NCI-H1694 treated with DMSO at 0.1 percent for 48 hours (cell line): ENCODE measurements around the gene PDZRN3.

Experiments used
- DNase-seq: peaks from one replicate; lab custom pipeline; 2025; lab: John Stamatoyannopoulos, UW

PDZRN3 gene

GRCh38 chr3:73415118-73415517 is 209.6 kb downstream of the PDZRN3 start:
- no peak for DNase-seq

GRCh38 chr3:73413619-73414018 is 211.1 kb downstream of the PDZRN3 start:
- DNase-seq, result no peak

GRCh38 chr3:73411993-73412392 is 212.7 kb downstream of the PDZRN3 start:
- no peak for DNase-seq

GRCh38 chr3:73411545-73411944 is 213.2 kb downstream of the PDZRN3 start:
- no peak for DNase-seq

GRCh38 chr3:73409138-73409763 is 215.5 kb downstream of the PDZRN3 start:
- DNase-seq, result no peak

- no peak for DNase-seq
Observed at GRCh38 chr3:73408634-73409033, 216.1 kb downstream of the PDZRN3 start.

- no peak for DNase-seq
Observed at GRCh38 chr3:73407577-73407976, 217.2 kb downstream of the PDZRN3 start.

GRCh38 chr3:73405853-73406252 is 218.9 kb downstream of the PDZRN3 start:
- no peak for DNase-seq

GRCh38 chr3:73405000-73405399 is 219.7 kb downstream of the PDZRN3 start:
- DNase-seq, result no peak

- DNase-seq, result no peak
Observed at GRCh38 chr3:73404435-73404834, 220.3 kb downstream of the PDZRN3 start.

GRCh38 chr3:73403444-73403843 is 221.3 kb downstream of the PDZRN3 start:
- no peak for DNase-seq

- DNase-seq, result no peak
Observed at GRCh38 chr3:73401616-73402279, 223.0 kb downstream of the PDZRN3 start.

- DNase-seq, result no peak
Observed at GRCh38 chr3:73401059-73401458, 223.7 kb downstream of the PDZRN3 start.

GRCh38 chr3:73399666-73400253 is 225.0 kb downstream of the PDZRN3 start:
- no peak for DNase-seq

- no peak for DNase-seq
Observed at GRCh38 chr3:73399106-73399505, 225.6 kb downstream of the PDZRN3 start.

GRCh38 chr3:73398084-73398483 is 226.7 kb downstream of the PDZRN3 start:
- DNase-seq, result no peak

- DNase-seq, result no peak
Observed at GRCh38 chr3:73394240-73394639, 230.5 kb downstream of the PDZRN3 start.

- DNase-seq, result no peak
Observed at GRCh38 chr3:73393005-73393404, 231.7 kb downstream of the PDZRN3 start.

GRCh38 chr3:73391984-73392383 is 232.8 kb downstream of the PDZRN3 start:
- DNase-seq, result no peak

GRCh38 chr3:73389928-73390327 is 234.8 kb downstream of the PDZRN3 start:
- DNase-seq, result no peak

- no peak for DNase-seq
Observed at GRCh38 chr3:73389117-73389813, 235.5 kb downstream of the PDZRN3 start.

- no peak for DNase-seq
Observed at GRCh38 chr3:73385568-73385967, 239.2 kb downstream of the PDZRN3 start.
